ENCODE data around the gene TAS1R1.
"Not testable (repeated sequence)": the region's sequence is repeated elsewhere in the genome, so short reads cannot be mapped to it uniquely, and the experiment has no call there.

Gene TAS1R1

GRCh38 chr1:6521536-6521935 lies 33.6 kb upstream of the TAS1R1 start:
- DNase-seq (ENCODE audit: low read depth) = no peak

GRCh38 chr1:6523566-6523965 lies 31.5 kb upstream of the TAS1R1 start:
- DNase-seq (ENCODE audit: low read depth) = no peak

- no peak for DNase-seq (ENCODE audit: low read depth)
Measured at GRCh38 chr1:6526316-6526715, 28.8 kb upstream of the TAS1R1 start.

GRCh38 chr1:6528492-6528891 lies 26.6 kb upstream of the TAS1R1 start:
- no peak for DNase-seq (ENCODE audit: low read depth)

GRCh38 chr1:6530504-6531160 lies 24.5 kb upstream of the TAS1R1 start:
- no peak for DNase-seq (ENCODE audit: low read depth)

- no peak for DNase-seq (ENCODE audit: low read depth)
Measured at GRCh38 chr1:6531996-6532395, 23.1 kb upstream of the TAS1R1 start.

- no peak for DNase-seq (ENCODE audit: low read depth)
Measured at GRCh38 chr1:6534248-6534822, 20.8 kb upstream of the TAS1R1 start.

GRCh38 chr1:6535214-6535613 lies 19.9 kb upstream of the TAS1R1 start:
- DNase-seq (ENCODE audit: low read depth) = no peak

GRCh38 chr1:6536291-6536690 lies 18.8 kb upstream of the TAS1R1 start:
- DNase-seq (ENCODE audit: low read depth) = no peak

GRCh38 chr1:6538956-6539355 lies 16.2 kb upstream of the TAS1R1 start:
- DNase-seq (ENCODE audit: low read depth) = no peak

GRCh38 chr1:6544831-6545230 lies 10.3 kb upstream of the TAS1R1 start:
- no peak for DNase-seq (ENCODE audit: low read depth)

GRCh38 chr1:6545276-6546112 lies 9.6 kb upstream of the TAS1R1 start:
- DNase-seq (ENCODE audit: low read depth) = no peak

- no peak for DNase-seq (ENCODE audit: low read depth)
Measured at GRCh38 chr1:6546326-6546725, 8.8 kb upstream of the TAS1R1 start.

- DNase-seq (ENCODE audit: low read depth) = no peak
Measured at GRCh38 chr1:6547301-6547700, 7.8 kb upstream of the TAS1R1 start.

- DNase-seq (ENCODE audit: low read depth) = peak; percentile 93
Measured at GRCh38 chr1:6554031-6554906, 838 bp upstream of the TAS1R1 start, which contains the start of gene NOL9. Gene NOL9, minus strand, starts transcription at chr1:6554513. Its CDS starts 11 bp downstream, at chr1:6554502.

GRCh38 chr1:6557597-6557996 lies 2.5 kb downstream of the TAS1R1 start:
- no peak for DNase-seq (ENCODE audit: low read depth)

GRCh38 chr1:6559161-6559560 lies 4.1 kb downstream of the TAS1R1 start:
- DNase-seq (ENCODE audit: low read depth) = not testable (repeated sequence)

GRCh38 chr1:6560267-6560666 lies 5.2 kb downstream of the TAS1R1 start:
- no peak for DNase-seq (ENCODE audit: low read depth)

GRCh38 chr1:6569033-6569432 lies 13.9 kb downstream of the TAS1R1 start:
- DNase-seq (ENCODE audit: low read depth) = no peak

- DNase-seq (ENCODE audit: low read depth) = no peak
Measured at GRCh38 chr1:6570100-6570499, 15.0 kb downstream of the TAS1R1 start.

GRCh38 chr1:6570987-6571386 lies 15.9 kb downstream of the TAS1R1 start:
- DNase-seq (ENCODE audit: low read depth) = no peak
